SU-DHL-6 (cell line): ENCODE measurements around the gene SRBD1.

Experiments used
- H2AFZ ChIP-seq: fragments of 200-600 bp; sonication (generic); 2 replicates; pipeline ENCODE4 v1.6.1; 2014; ENCODE audit warnings: low read depth, mild to moderate bottlenecking, moderate library complexity, mixed read lengths, antibody characterized with exemption, low read length; ENCODE audit not compliant: severe bottlenecking
- H3F3A ChIP-seq: fragments of 200-600 bp; shearing (Covaris generic); 2 replicates; pipeline ENCODE4 v1.6.0; 2016; ENCODE audit warnings: antibody characterized with exemption, mild to moderate bottlenecking; ENCODE audit not compliant: insufficient read depth
- H3K27ac ChIP-seq: fragments of 200-600 bp; sonication (generic); 2 replicates; pipeline ENCODE4 v1.5.1; 2016; ENCODE audit warnings: low read depth, mild to moderate bottlenecking, low read length, moderate library complexity, mixed read lengths
- H3K27me3 ChIP-seq: fragments of 200-600 bp; sonication (generic), shearing (Covaris generic); 2 replicates; pipeline ENCODE4 v1.6.0; 2014; ENCODE audit warnings: mild to moderate bottlenecking, low read length
- H3K36me3 ChIP-seq: fragments of 200-600 bp; sonication (generic); 2 replicates; pipeline ENCODE4 v1.6.1; 2014; ENCODE audit warnings: mild to moderate bottlenecking, low read length, mixed read lengths
- H3K4me2 ChIP-seq: fragments of 300-600, 200-600 bp; shearing (Covaris generic), sonication (generic); 2 replicates; pipeline ENCODE4 v1.6.0; 2014; ENCODE audit warnings: low read length, low read depth, mild to moderate bottlenecking; ENCODE audit not compliant: poor library complexity, severe bottlenecking
- H3K4me3 ChIP-seq: fragments of 200-600 bp; sonication (generic); 2 replicates; pipeline ENCODE4 v1.5.1; 2014; ENCODE audit warnings: antibody characterized with exemption, low read length, mild to moderate bottlenecking, mixed read lengths; ENCODE audit not compliant: insufficient read depth, poor library complexity, severe bottlenecking
- H3K79me2 ChIP-seq: fragments of 200-600 bp; sonication (generic); 2 replicates; pipeline ENCODE4 v1.6.1; 2014; ENCODE audit warnings: mild to moderate bottlenecking, low read length, moderate library complexity; ENCODE audit not compliant: insufficient read depth
- H3K9ac ChIP-seq: fragments of 200-600 bp; sonication (generic); 2 replicates; pipeline ENCODE4 v1.7.0; 2014; ENCODE audit warnings: mild to moderate bottlenecking, low read length
- H3K9me2 ChIP-seq: fragments of 200-600 bp; sonication (generic); replicated peaks from 2 replicates; pipeline ENCODE4 v1.6.1; 2014; ENCODE audit warnings: low read length; ENCODE audit not compliant: insufficient read depth
- H3K9me3 ChIP-seq: fragments of 200-600 bp; sonication (generic); 2 replicates; pipeline ENCODE4 v1.6.1; 2014; ENCODE audit warnings: low read length, mixed read lengths; ENCODE audit not compliant: insufficient read depth
- H4K20me1 ChIP-seq: fragments of 200-600 bp; sonication (generic); 2 replicates; pipeline ENCODE4 v1.6.1; 2014; ENCODE audit warnings: low read depth, mild to moderate bottlenecking, antibody characterized with exemption, low read length, moderate library complexity, mixed read lengths
- EZH2phosphoT487 ChIP-seq: fragments of 200-600 bp; sonication (generic), shearing (Covaris generic); conservative IDR thresholded peaks from 2 replicates; pipeline ENCODE4 v1.6.1; 2018; ENCODE audit warnings: mild to moderate bottlenecking, antibody characterized with exemption, low read length, moderate library complexity, mixed read lengths
- TF ChIP-seq, protein P1 (sequence below): fragments of 200-600 bp; sonication (generic); IDR thresholded peaks from one replicate; pipeline ENCODE4 v1.5.1; 2017; ENCODE audit warnings: antibody characterized with exemption, mild to moderate bottlenecking, low read length, moderate library complexity; ENCODE audit not compliant: insufficient read depth, poor library complexity, severe bottlenecking

SRBD1 gene

DNA sequence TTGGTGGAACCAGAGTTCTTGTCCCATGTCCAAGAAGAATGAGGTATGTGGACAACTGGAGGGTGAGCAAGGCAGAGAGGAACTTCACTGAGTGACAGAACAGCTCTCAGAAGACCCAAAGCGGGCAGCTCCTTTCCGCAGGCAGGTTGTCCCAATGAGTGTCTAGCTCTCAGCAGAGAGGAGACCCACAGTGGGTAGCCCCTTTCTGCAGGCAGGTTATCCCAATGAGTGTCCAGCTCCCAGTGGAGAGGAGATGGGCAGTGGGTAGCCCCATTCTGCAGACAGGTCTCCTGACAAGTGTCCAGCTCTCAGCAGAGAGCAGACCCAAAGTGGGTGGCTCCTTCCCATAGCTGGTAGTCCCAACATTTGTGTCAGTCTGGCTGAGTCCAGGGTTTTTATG lies 69.6 kb downstream of the SRBD1 start:
- H3K9ac ChIP-seq: no peak overlapping the region
- no peaks in the 10 kb centered on the region for H3K9me2 ChIP-seq
- H3K27me3 ChIP-seq: no peaks in the 10 kb centered on the region
- H3K79me2 ChIP-seq: no peaks in the 10 kb centered on the region
- H3K36me3 ChIP-seq: peaks cover 40% of the 10 kb centered on the region
- TF ChIP-seq, protein P1, sequence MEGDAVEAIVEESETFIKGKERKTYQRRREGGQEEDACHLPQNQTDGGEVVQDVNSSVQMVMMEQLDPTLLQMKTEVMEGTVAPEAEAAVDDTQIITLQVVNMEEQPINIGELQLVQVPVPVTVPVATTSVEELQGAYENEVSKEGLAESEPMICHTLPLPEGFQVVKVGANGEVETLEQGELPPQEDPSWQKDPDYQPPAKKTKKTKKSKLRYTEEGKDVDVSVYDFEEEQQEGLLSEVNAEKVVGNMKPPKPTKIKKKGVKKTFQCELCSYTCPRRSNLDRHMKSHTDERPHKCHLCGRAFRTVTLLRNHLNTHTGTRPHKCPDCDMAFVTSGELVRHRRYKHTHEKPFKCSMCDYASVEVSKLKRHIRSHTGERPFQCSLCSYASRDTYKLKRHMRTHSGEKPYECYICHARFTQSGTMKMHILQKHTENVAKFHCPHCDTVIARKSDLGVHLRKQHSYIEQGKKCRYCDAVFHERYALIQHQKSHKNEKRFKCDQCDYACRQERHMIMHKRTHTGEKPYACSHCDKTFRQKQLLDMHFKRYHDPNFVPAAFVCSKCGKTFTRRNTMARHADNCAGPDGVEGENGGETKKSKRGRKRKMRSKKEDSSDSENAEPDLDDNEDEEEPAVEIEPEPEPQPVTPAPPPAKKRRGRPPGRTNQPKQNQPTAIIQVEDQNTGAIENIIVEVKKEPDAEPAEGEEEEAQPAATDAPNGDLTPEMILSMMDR: no peak
- no peak for TF ChIP-seq EZH2phosphoT487
- H3K9me3 ChIP-seq: peaks cover 35% of the 10 kb centered on the region; the same call in 1 of the 2 replicates
- no peak overlapping the region for H3K4me3 ChIP-seq
- H3F3A ChIP-seq: no peaks in the 10 kb centered on the region
- H4K20me1 ChIP-seq: no peaks in the 10 kb centered on the region
- H3K4me2 ChIP-seq: no peak overlapping the region
- H2AFZ ChIP-seq: no peak overlapping the region
- no peak overlapping the region for H3K27ac ChIP-seq

DNA sequence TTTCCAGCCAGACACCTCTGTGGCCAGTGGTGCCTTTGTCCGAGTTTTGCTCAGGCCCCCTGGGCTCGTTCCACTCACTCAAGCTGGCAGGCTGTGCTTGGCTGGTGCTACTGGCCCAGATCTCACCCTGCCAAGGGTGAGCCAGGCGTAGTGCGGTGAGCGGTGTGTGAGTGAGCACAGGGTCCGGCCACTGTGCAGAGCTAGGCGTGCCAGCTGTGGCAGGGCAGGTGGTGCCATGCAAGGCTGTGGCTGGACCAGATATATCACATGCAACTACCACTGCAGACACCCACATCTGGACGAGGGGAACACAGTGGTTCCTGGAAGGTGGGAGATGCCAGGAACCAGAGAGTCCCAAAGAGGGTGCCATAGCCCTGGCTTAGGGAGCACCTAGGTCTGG lies 70.1 kb downstream of the SRBD1 start:
- no peaks in the 10 kb centered on the region for H3F3A ChIP-seq
- no peak overlapping the region for H2AFZ ChIP-seq
- H3K9me3 ChIP-seq: peaks cover 35% of the 10 kb centered on the region; the same call in 1 of the 2 replicates
- peaks cover 40% of the 10 kb centered on the region for H3K36me3 ChIP-seq
- no peak for TF ChIP-seq EZH2phosphoT487
- TF ChIP-seq, protein P1: no peak
- no peaks in the 10 kb centered on the region for H3K27me3 ChIP-seq
- no peaks in the 10 kb centered on the region for H4K20me1 ChIP-seq
- H3K4me3 ChIP-seq: no peak overlapping the region
- H3K4me2 ChIP-seq: no peak overlapping the region
- H3K9me2 ChIP-seq: no peaks in the 10 kb centered on the region
- no peak overlapping the region for H3K9ac ChIP-seq
- H3K27ac ChIP-seq: no peak overlapping the region
- H3K79me2 ChIP-seq: no peaks in the 10 kb centered on the region

DNA sequence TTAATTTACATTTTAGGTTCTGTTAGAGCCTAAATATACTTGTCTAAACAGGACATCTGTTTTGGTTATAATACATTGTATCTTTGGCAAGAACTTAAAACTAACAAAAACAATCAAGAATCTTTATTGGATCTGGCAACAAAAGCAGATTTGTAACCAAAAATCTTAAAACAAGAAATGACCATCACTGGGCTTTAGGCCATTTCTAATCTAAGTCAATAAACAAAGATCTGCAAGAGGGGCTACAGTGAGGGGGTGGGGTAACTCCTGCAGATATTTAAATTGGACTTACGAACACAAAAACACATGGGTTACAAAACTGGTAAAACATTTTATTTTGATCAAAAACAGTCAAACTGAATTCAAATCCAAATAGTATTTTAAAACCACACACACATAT lies 77.3 kb downstream of the SRBD1 start:
- no peaks in the 10 kb centered on the region for H3K36me3 ChIP-seq
- no peaks in the 10 kb centered on the region for H3F3A ChIP-seq
- no peak overlapping the region for H3K4me2 ChIP-seq
- H3K79me2 ChIP-seq: no peaks in the 10 kb centered on the region
- H4K20me1 ChIP-seq: no peaks in the 10 kb centered on the region
- no peaks in the 10 kb centered on the region for H3K27me3 ChIP-seq
- H2AFZ ChIP-seq: no peak overlapping the region
- H3K9me3 ChIP-seq: no peaks in the 10 kb centered on the region
- H3K4me3 ChIP-seq: no peak overlapping the region
- TF ChIP-seq, protein P1: no peak
- TF ChIP-seq EZH2phosphoT487: no peak
- H3K9me2 ChIP-seq: no peaks in the 10 kb centered on the region
- H3K27ac ChIP-seq: no peak overlapping the region
- H3K9ac ChIP-seq: no peak overlapping the region

DNA sequence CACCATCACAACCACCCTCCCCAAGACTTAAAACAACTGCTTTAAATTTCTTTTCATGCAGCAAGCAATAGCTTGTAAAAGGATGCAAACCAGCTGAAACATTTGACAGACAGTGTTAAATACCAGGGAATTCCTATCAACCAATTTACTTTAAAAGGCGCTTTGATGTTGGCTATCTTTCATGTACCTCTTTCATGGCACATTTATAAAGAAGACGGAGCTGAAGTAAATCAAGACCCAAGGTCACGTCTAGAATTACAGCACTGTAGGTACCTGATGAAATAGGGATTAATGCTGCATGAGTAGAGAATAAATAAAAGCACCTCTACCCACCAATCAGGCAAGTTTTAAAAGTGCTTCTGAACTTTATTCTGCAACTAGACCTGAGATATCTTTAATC lies 78.9 kb downstream of the SRBD1 start:
- TF ChIP-seq EZH2phosphoT487: no peak
- TF ChIP-seq, protein P1: no peak
- Histone ChIP-seq H3K9me2 (no peaks in the 10 kb centered on the region), H2AFZ (no peak overlapping the region), H3K9me3 (no peaks in the 10 kb centered on the region), H3K36me3 (no peaks in the 10 kb centered on the region), H3K9ac (no peak overlapping the region), H3K4me2 (no peak overlapping the region), H3K4me3 (no peak overlapping the region), H3K79me2 (no peaks in the 10 kb centered on the region), H3K27me3 (no peaks in the 10 kb centered on the region), H4K20me1 (no peaks in the 10 kb centered on the region), H3F3A (no peaks in the 10 kb centered on the region), H3K27ac (no peak overlapping the region)
